HepG2 (cell line): ENCODE measurements around the gene CCNYL1. TPM values are rescaled to one million over a fixed set of nuclear protein-coding genes. Genes with fewer than 3 reads are reported as not detected.

Source experiments
- ATF1 ChIP-seq: IDR thresholded peaks from 2 replicates; pipeline ENCODE4 v1.6.1; 2016; ENCODE audit warnings: mild to moderate bottlenecking, control low read depth
- BHLHE40 ChIP-seq: IDR thresholded peaks from 2 replicates; pipeline ENCODE4 v1.6.1; 2011; ENCODE audit warnings: low read length, improper control_type of control experiment
- EEA1 ChIP-seq: sonication (generic); formaldehyde crosslinking; IDR thresholded peaks from 2 replicates; pipeline ENCODE4 v1.5.1; 2020; ENCODE audit warnings: mild to moderate bottlenecking, missing genetic modification reagents, borderline replicate concordance
- FOXA1 ChIP-seq, 2 experiments: fragments of 450-650 bp in 1 of 2; sonication (generic) in 1 of 2; formaldehyde crosslinking in 1 of 2; IDR thresholded peaks; 2 replicates each; pipeline versions ENCODE4 v1.4.0 to v1.6.1; 2016 to 2020; ENCODE audit warnings: missing genetic modification reagents in 1 of 2
- MAX ChIP-seq: IDR thresholded peaks from 2 replicates; pipeline ENCODE4 v1.6.1; 2012; ENCODE audit warnings: inconsistent platforms
- MLX ChIP-seq: IDR thresholded peaks from 2 replicates; pipeline ENCODE4 v1.6.1; 2016
- NFAT5 ChIP-seq: sonication (generic); formaldehyde crosslinking; IDR thresholded peaks from 2 replicates; pipeline ENCODE4 v1.4.0; 2020; ENCODE audit warnings: missing genetic modification reagents
- TBX2 ChIP-seq: sonication (generic); formaldehyde crosslinking; IDR thresholded peaks from 2 replicates; pipeline ENCODE4 v1.5.0; 2020; ENCODE audit warnings: missing genetic modification reagents, mild to moderate bottlenecking, borderline replicate concordance
- TBX3 ChIP-seq: fragments of 450-650 bp; IDR thresholded peaks from 2 replicates; pipeline ENCODE4 v1.6.1; 2017; ENCODE audit warnings: antibody characterized with exemption, mild to moderate bottlenecking, inconsistent platforms, borderline replicate concordance
- ZFP36 ChIP-seq: fragments of 150-350 bp; IDR thresholded peaks from 2 replicates; pipeline ENCODE4 v1.6.1; 2018; ENCODE audit warnings: borderline replicate concordance, low read length, low read depth; ENCODE audit not compliant: partially characterized antibody
- ZFX ChIP-seq: sonication (generic); formaldehyde crosslinking; IDR thresholded peaks from 2 replicates; pipeline ENCODE4 v1.4.0; 2020; ENCODE audit warnings: mild to moderate bottlenecking, low read depth, missing genetic modification reagents, moderate library complexity
- ZFY ChIP-seq: sonication (generic); formaldehyde crosslinking; IDR thresholded peaks from 2 replicates; pipeline ENCODE4 v1.4.0; 2020; ENCODE audit warnings: missing genetic modification reagents
- ZIK1 ChIP-seq: sonication (generic); formaldehyde crosslinking; IDR thresholded peaks from 2 replicates; pipeline ENCODE4 v1.5.0; 2020; ENCODE audit warnings: mild to moderate bottlenecking, low read depth, missing genetic modification reagents, borderline replicate concordance
- ZNF251 ChIP-seq: sonication (generic); formaldehyde crosslinking; IDR thresholded peaks from 2 replicates; pipeline ENCODE4 v1.9.0; 2021; ENCODE audit warnings: mild to moderate bottlenecking, missing genetic modification reagents
- ZNF326 ChIP-seq: sonication (generic); formaldehyde crosslinking; IDR thresholded peaks from 2 replicates; pipeline ENCODE4 v1.4.0; 2020; ENCODE audit warnings: missing genetic modification reagents, borderline replicate concordance
- ZNF44 ChIP-seq: sonication (generic); formaldehyde crosslinking; IDR thresholded peaks from 2 replicates; pipeline ENCODE4 v1.5.1; 2020; ENCODE audit warnings: mild to moderate bottlenecking, missing genetic modification reagents
- ZNF552 ChIP-seq: sonication (generic); formaldehyde crosslinking; IDR thresholded peaks from 2 replicates; pipeline ENCODE4 v1.9.0; 2022; ENCODE audit warnings: missing genetic modification reagents, mild to moderate bottlenecking, borderline replicate concordance
- ZNF687 ChIP-seq: sonication (generic); formaldehyde crosslinking; IDR thresholded peaks from 2 replicates; pipeline ENCODE4 v1.5.1; 2020; ENCODE audit warnings: mild to moderate bottlenecking, missing genetic modification reagents, moderate library complexity
- polyA plus RNA-seq, 8 experiments: library from polyadenylated mRNA; depleted of rRNA in 3 of 8; stranded (reverse) in 7 of 8; unstranded in 1 of 8; fragments of >200 nt; fragmentation: Illumina TruSeq in 4 of 8; extraction: Trizol in 4 of 8; gene quantifications; 2 replicates each; pipeline versions ENCODE4 v1.2.1 to v1.2.3, GENCODE V29; 2011 to 2016; ENCODE audit warnings: low read depth in 4 of 8, missing spikeins in 1 of 8, mixed read lengths in 1 of 8; ENCODE audit not compliant: insufficient read depth in 1 of 8
- total RNA-seq, 5 experiments: library from RNA; depleted of rRNA; stranded (reverse); fragments of >200 nt; fragmentation: Illumina TruSeq; extraction: Trizol; gene quantifications; 2 replicates each; pipeline ENCODE4 v1.2.3, GENCODE V29; 2016; ENCODE audit warnings: low read depth in 1 of 5

CCNYL1 gene
- total and polyA plus RNA-seq, 2 of the 13 experiments (the other 11 are each of a cell fraction or from before 2014, with no cell fraction given), result 12.5 to 16.2 TPM

GRCh38 chr2:207710814-207711740, at the start of gene CCNYL1 (continued):
- peak; percentile 38 for TF ChIP-seq ZNF44 (CRISPR knock-in tag)
- TF ChIP-seq ZFX (CRISPR knock-in tag), result peak; percentile 56
- 0 out of 2 replicates have a peak, but pooled peaks have one; percentile 51 for TF ChIP-seq MLX (CRISPR knock-in tag)
- peak; percentile 74 for TF ChIP-seq ZNF687
- no peak for TF ChIP-seq ZNF251
- TF ChIP-seq ATF1 (CRISPR knock-in tag), result peak; percentile 72
- TF ChIP-seq ZNF552 (CRISPR knock-in tag), result no peak
- TF ChIP-seq MAX, result peak; percentile 68
- TF ChIP-seq BHLHE40, result peak; percentile 98
- TF ChIP-seq FOXA1 (IDR thresholded peaks at IDR 0.05), result no peak
- TF ChIP-seq FOXA1 (CRISPR knock-in tag; IDR thresholded peaks at IDR 0.05), result peak; percentile 10; the same call in 1 of the 2 replicates
- TF ChIP-seq ZIK1 (CRISPR knock-in tag), result 0 out of 2 replicates have a peak, but pooled peaks have one; percentile 41
- no peak for TF ChIP-seq ZFP36
- TF ChIP-seq ZFY (CRISPR knock-in tag), result peak; percentile 72
- peak; percentile 42 for TF ChIP-seq TBX2 (CRISPR knock-in tag)
- TF ChIP-seq ZNF326 (CRISPR knock-in tag), result no peak
- no peak for TF ChIP-seq NFAT5 (CRISPR knock-in tag)
- peak; percentile 58 for TF ChIP-seq TBX3
- no peak for TF ChIP-seq EEA1 (CRISPR knock-in tag)
